CD14-positive monocyte (primary cell): ENCODE results near the gene IQCN. TPM values are rescaled to one million over a fixed set of nuclear protein-coding genes. Genes with fewer than 3 reads are reported as not detected.

Experiments used
- DNase-seq, 3 donors: peaks; one replicate each; pipeline ENCODE4 v3.0.0-alpha.2; 2011 to 2022
- H2AFZ ChIP-seq: 2 replicates; pipeline ENCODE4 v1.6.0; 2012; ENCODE audit warnings: mild to moderate bottlenecking, low read depth, low read length, inconsistent platforms; ENCODE audit not compliant: insufficient read depth, poor library complexity, severe bottlenecking
- H3K27ac ChIP-seq, 2 donors: 1 replicate in 1 of 2; 2 replicates in 1 of 2; pipeline ENCODE4 v1.5.1; 2012 to 2013; ENCODE audit warnings: low read length in 2 of 2, control low read depth in 1 of 2, inconsistent platforms in 1 of 2, low read depth in 1 of 2, mild to moderate bottlenecking in 1 of 2
- H3K27me3 ChIP-seq, 2 donors: one replicate each; pipeline versions ENCODE4 v1.6.0 to v1.6.1; 2011 to 2013; ENCODE audit warnings: low read length in 2 of 2; ENCODE audit not compliant: control insufficient read depth in 2 of 2, insufficient read depth in 2 of 2
- H3K36me3 ChIP-seq, 2 donors: replicated peaks in 1 of 2; 1 replicate in 1 of 2; 2 replicates in 1 of 2; pipeline versions ENCODE4 v1.5.1 to v1.6.1; 2012 to 2013; ENCODE audit warnings: low read length in 2 of 2, control low read depth in 1 of 2, inconsistent platforms in 1 of 2, mild to moderate bottlenecking in 1 of 2; ENCODE audit not compliant: insufficient read depth in 2 of 2, control insufficient read depth in 1 of 2
- H3K4me1 ChIP-seq, 2 donors: 1 replicate in 1 of 2; 2 replicates in 1 of 2; pipeline versions ENCODE4 v1.5.1 to v1.6.1; 2012 to 2013; ENCODE audit warnings: low read length in 2 of 2, control low read depth in 1 of 2, inconsistent platforms in 1 of 2, mild to moderate bottlenecking in 1 of 2, moderate library complexity in 1 of 2; ENCODE audit not compliant: insufficient read depth in 2 of 2, control insufficient read depth in 1 of 2
- H3K4me2 ChIP-seq: replicated peaks from 2 replicates; pipeline ENCODE3; 2012; ENCODE audit warnings: low read length, moderate library complexity, mild to moderate bottlenecking; ENCODE audit not compliant: poor library complexity, severe bottlenecking; ENCODE audit errors: extremely low read depth
- H3K4me3 ChIP-seq, 3 experiments: fragments of 200-600 bp in 1 of 3; sonication (generic) in 1 of 3; replicated peaks in 1 of 3; 1 replicate in 2 of 3; 2 replicates in 1 of 3; pipeline ENCODE4 v1.5.1; 2011 to 2013; ENCODE audit warnings: low read length in 3 of 3, mild to moderate bottlenecking in 3 of 3, control low read depth in 2 of 3, low read depth in 2 of 3, inconsistent platforms in 1 of 3, moderate library complexity in 1 of 3
- H3K79me2 ChIP-seq: 2 replicates; pipeline ENCODE4 v1.6.0; 2012; ENCODE audit warnings: mild to moderate bottlenecking, control low read depth, inconsistent platforms, low read length, moderate library complexity; ENCODE audit not compliant: insufficient read depth
- H3K9ac ChIP-seq: 2 replicates; pipeline ENCODE4 v1.6.0; 2017; ENCODE audit warnings: low read length, mild to moderate bottlenecking; ENCODE audit not compliant: insufficient read depth, poor library complexity, severe bottlenecking
- H3K9me3 ChIP-seq, 2 donors: replicated peaks in 1 of 2; 1 replicate in 1 of 2; 2 replicates in 1 of 2; pipeline versions ENCODE4 v1.5.1 to v1.6.1; 2012 to 2013; ENCODE audit warnings: low read length in 2 of 2, control low read depth in 1 of 2; ENCODE audit not compliant: control insufficient read depth in 1 of 2, insufficient read depth in 1 of 2
- H4K20me1 ChIP-seq: 2 replicates; pipeline ENCODE4 v1.6.0; 2012; ENCODE audit warnings: mild to moderate bottlenecking, low read length, control low read depth, moderate library complexity; ENCODE audit not compliant: insufficient read depth
- H3K27ac Mint-ChIP-seq, 7 donors: one replicate each; pipeline ENCODE4 v1.8.0; 2020; ENCODE audit warnings: mild to moderate bottlenecking in 7 of 7, mixed read lengths in 7 of 7, moderate library complexity in 6 of 7, inconsistent platforms in 2 of 7
- H3K27me3 Mint-ChIP-seq, 3 donors: one replicate each; pipeline ENCODE4 v1.8.0; 2021 to 2022; ENCODE audit warnings: low read depth in 3 of 3, mild to moderate bottlenecking in 3 of 3, mixed read lengths in 3 of 3, moderate library complexity in 3 of 3, inconsistent platforms in 1 of 3
- H3K36me3 Mint-ChIP-seq, 2 donors: one replicate each; pipeline ENCODE4 v1.8.0; 2020; ENCODE audit warnings: mixed read lengths in 2 of 2, inconsistent platforms in 1 of 2, mild to moderate bottlenecking in 1 of 2
- H3K4me1 Mint-ChIP-seq: one replicate; pipeline ENCODE4 v1.8.0; 2020; ENCODE audit warnings: mild to moderate bottlenecking, mixed read lengths
- H3K4me3 Mint-ChIP-seq, 2 donors: one replicate each; pipeline ENCODE4 v1.8.0; 2020; ENCODE audit warnings: mild to moderate bottlenecking in 2 of 2, mixed read lengths in 2 of 2, moderate library complexity in 1 of 2
- H3K9me3 Mint-ChIP-seq, 7 donors: one replicate each; pipeline ENCODE4 v1.8.0; 2020 to 2022; ENCODE audit warnings: mixed read lengths in 7 of 7, mild to moderate bottlenecking in 6 of 7, moderate library complexity in 6 of 7, inconsistent platforms in 2 of 7
- CTCF ChIP-seq: fragments of 200-600 bp; IDR thresholded peaks from one replicate; pipeline ENCODE4 v1.8.0; 2022; ENCODE audit warnings: antibody characterized with exemption, mild to moderate bottlenecking
- WGBS: methylation state at CpG from one replicate; pipeline ENCODE4 v1.1.5; 2013; ENCODE audit warnings: missing lambda C conversion rate; ENCODE audit not compliant: insufficient coverage; 5-methylcytosine and 5-hydroxymethylcytosine counted together
- intact Hi-C, 2 donors: fragments of 100-400 bp; cut with micrococcal nuclease; formaldehyde crosslinking; loops; one replicate each; pipeline versions ENCODE4 v1.15.0 to v1.15.1; 2023
- polyA plus RNA-seq, 3 donors: library from polyadenylated mRNA; depleted of rRNA in 1 of 3; unstranded in 2 of 3; stranded (reverse) in 1 of 3; fragments of 300-500 nt in 2 of 3; fragments of >200 nt in 1 of 3; fragmentation: Illumina TruSeq in 2 of 3; gene quantifications; 1 replicate in 2 of 3; 2 replicates in 1 of 3; pipeline ENCODE4 v1.2.3, GENCODE V29; 2012 to 2021

Gene IQCN
- polyA plus RNA-seq, 3 donors, result 6.9 TPM; not detected in 2

GRCh38 chr19:18249834-18250233 lies 24.4 kb downstream of the IQCN start:
- no peak for DNase-seq
- no peaks in the 10 kb centered on the region for H3K36me3 Mint-ChIP-seq
- H3K36me3 ChIP-seq, result no peaks in the 10 kb centered on the region
- no peak overlapping the region for H3K4me2 ChIP-seq
- H3K4me1 ChIP-seq, result peaks cover 18 to 20% of the 10 kb centered on the region in 2 donors
- no peaks in the 10 kb centered on the region for H3K9me3 ChIP-seq
- H3K9ac ChIP-seq, result no peak overlapping the region
- 93% methylated on average over 2 of the region's 5 CpGs for WGBS
- no peak overlapping the region for H2AFZ ChIP-seq
- H3K27me3 Mint-ChIP-seq, result peaks cover 3 to 25% (median 8%) of the 10 kb centered on the region in 3 donors
- peaks cover 19% of the 10 kb centered on the region for H3K4me1 Mint-ChIP-seq
- no peaks in the 10 kb centered on the region for H3K9me3 Mint-ChIP-seq
- H4K20me1 ChIP-seq, result no peaks in the 10 kb centered on the region
- no peaks in the 10 kb centered on the region for H3K79me2 ChIP-seq
- intact Hi-C loops, result loop anchor here (5.0 to 10.0 kb wide), 4 partner anchors 138 to 238 kb away; no protein-coding TSS in a partner anchor
- H3K27me3 ChIP-seq, result peaks cover 0 to 2% of the 10 kb centered on the region in 2 donors
- H3K4me3 Mint-ChIP-seq, result no peak overlapping the region
- H3K27ac ChIP-seq, result no peak overlapping the region
- no peak overlapping the region for H3K27ac Mint-ChIP-seq
- no peak overlapping the region for H3K4me3 ChIP-seq
- TF ChIP-seq CTCF, result no peak

GRCh38 chr19:18245297-18245696 lies 29.0 kb downstream of the IQCN start:
- no peak for DNase-seq
- no peak overlapping the region for H3K4me3 ChIP-seq
- H3K9ac ChIP-seq, result no peak overlapping the region
- peaks cover 11 to 20% (median 12%) of the 10 kb centered on the region in 3 donors for H3K27me3 Mint-ChIP-seq
- H3K27ac ChIP-seq, result no peak overlapping the region
- no peak overlapping the region for H3K4me2 ChIP-seq
- H4K20me1 ChIP-seq, result no peaks in the 10 kb centered on the region
- no peaks in the 10 kb centered on the region for H3K36me3 Mint-ChIP-seq
- H3K36me3 ChIP-seq, result no peaks in the 10 kb centered on the region
- no peak overlapping the region for H3K4me3 Mint-ChIP-seq
- no peaks in the 10 kb centered on the region for H3K9me3 Mint-ChIP-seq
- no peaks in the 10 kb centered on the region for H3K4me1 Mint-ChIP-seq
- no peaks in the 10 kb centered on the region for H3K9me3 ChIP-seq
- 94% methylated on average over 6 of the region's 7 CpGs for WGBS
- H2AFZ ChIP-seq, result no peak overlapping the region
- no peaks in the 10 kb centered on the region for H3K4me1 ChIP-seq
- no peaks in the 10 kb centered on the region for H3K79me2 ChIP-seq
- peaks cover 0 to 2% of the 10 kb centered on the region in 2 donors for H3K27me3 ChIP-seq
- intact Hi-C loops, result no loop called here
- H3K27ac Mint-ChIP-seq, result no peak overlapping the region
- no peak for TF ChIP-seq CTCF
